Activated naive CD4-positive, alpha-beta T cell treated with Interleukin-2 at 50 U/mL for 16 hours (primary cell): ENCODE measurements around the gene MYT1.

Experiments used
- DNase-seq: peaks from one replicate; pipeline ENCODE4 v3.0.0-alpha.2; 2020

MYT1 gene

DNA sequence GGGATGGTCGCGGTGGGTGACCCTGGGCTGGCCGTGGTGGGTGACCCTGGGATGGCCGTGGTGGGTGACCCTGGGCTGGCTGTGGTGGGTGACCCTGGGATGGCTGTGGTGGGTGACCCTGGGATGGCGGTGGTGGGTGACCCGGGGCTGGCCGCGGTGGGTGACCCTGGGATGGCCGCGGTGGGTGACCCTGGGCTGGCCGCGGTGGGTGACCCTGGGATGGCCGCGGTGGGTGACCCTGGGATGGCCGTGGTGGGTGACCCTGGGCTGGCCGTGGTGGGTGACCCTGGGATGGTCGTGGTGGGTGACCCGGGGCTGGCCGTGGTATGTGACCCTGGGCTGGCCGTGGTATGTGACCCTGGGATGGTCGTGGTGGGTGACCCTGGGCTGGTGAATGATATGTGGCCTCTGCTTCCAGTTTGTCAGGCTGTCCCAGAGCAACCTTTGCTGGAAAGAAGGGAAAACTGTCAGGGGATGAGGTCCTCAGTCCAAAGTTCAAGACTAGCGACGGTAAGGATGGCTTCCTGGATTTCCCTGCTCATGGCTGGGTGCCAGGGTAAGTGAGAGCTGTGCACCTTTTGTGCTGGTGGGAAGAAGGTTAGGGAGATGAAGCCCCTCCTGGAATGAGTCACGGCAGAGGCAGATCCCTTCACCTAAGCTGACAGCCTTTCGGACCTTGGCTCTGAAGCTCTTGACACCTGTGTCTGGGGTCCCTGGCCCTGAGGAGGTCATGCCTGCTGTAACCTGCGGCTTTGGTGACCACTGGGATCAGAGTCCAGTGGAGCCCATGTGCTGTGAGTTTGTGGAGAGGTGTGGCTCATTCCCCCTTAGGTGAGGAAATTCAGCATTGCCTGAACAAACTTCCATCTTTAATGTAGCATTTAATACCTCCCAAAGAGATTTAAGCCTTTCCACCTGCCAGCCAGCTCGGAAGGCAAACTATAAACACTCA is 72.2 kb downstream of the MYT1 start:
- DNase-seq, result no peak

DNA sequence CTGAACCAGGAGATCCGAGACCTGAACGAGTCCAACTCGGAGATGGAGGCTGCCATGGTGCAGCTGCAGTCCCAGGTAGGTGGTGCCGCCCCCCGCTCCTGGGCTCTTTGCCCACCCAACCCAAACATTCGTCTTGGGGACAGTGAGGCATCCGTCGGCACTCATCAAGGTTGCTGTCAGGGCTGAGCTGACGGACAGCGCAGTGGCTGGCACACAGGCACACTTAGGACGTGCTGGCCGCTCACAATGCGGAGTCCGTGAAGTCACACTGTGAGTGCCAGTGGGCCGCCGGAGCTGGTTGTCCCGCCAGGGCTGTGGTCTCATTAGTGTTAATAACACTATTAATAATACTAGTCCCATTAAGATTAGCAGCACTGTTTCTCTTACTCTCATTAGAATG is 73.1 kb downstream of the MYT1 start:
- no peak for DNase-seq

DNA sequence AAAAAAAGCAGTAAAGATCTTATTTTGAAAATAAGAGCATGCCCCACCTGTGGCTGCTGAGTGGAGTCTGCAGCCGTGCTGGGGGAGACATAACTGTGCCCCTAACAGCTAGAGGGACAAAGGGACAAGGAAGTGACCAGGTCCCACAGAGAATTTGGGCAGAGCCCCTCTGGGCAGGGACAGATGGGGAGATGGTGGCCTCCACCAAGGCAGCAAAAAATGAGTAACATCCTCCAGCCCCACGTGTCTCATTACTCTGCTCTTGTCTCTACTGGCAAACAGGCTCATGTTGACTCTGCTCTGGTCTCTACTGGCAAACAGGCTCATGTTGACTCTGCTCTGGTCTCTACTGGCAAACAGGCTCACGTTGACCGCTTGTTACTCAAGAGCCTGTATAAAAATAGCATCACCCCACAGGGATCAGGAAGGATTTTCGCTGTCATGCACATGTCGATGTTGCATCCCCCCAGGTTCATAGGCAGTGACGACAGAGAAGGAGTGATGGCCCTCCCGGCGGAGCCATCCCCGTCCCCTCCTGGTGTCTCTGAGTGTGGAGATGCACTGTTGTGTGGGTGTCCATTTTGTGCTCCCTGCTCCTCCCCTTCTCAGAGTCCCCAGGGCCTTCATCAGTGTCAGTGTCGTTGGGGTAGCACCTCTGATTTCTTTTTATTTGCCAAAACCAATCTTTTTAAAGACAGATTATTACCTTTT is 74.0 kb downstream of the MYT1 start:
- no peak for DNase-seq

DNA sequence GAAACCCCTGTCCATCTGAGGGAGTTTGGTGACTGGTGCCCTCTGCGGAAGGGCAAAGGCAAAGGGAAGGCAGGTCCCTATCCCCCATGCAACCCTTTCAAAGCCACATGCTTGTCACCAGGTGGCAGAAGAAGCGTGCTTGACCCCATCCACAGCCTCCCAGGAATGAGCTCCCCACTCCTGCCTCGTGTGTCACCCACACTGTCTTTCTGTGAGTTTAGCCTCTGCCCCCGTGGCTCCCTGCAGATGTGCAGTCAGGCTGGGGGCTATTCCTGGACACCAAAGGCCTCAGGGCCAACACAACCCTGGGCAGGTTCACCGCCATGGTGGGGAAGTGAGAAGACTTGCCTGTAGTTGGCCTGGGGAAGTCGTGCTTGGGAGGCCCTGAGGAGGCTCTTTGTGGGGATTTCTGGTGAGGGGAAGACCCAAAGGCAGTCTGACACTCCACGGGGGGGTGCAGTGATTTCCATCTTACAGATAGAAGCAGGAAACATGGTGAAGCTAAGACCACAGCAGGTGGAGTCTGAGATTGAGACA is 74.7 kb downstream of the MYT1 start:
- DNase-seq, result no peak

DNA sequence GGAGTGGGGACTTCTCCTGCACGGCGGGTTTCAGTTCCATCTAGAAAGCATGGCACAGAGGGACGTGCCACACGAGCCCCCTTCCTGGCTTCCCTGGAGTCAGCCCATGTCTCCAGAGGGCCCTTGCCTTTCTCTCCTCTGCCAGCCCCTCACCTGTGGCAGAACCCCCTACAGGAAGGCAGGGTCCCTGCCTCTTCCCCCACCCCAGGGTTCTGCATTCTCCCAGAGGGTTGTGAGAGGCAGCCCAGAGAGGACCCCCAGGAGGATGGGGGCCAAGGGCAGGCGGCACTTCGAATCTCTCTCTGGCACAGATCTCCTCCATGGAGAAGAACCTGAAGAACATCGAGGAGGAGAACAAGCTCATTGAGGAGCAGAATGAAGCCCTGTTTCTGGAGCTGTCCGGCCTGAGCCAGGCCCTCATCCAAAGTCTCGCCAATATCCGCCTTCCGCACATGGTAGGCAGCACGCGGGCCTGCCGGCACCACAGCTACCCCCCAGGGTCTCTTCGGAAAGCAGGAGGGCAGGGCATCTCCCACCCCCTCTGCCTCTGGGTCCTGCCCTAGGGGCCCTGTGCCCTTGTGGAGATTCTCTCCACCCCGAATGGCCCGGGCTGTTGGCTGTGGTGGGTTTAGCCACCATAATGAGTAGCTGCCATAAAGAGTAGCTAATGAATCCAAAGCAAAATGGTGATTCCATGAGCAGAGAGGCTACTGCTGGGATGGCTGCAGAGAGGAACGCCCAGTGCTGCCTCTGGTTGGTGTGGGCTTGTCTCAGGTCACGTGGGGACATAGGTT is 75.4 kb downstream of the MYT1 start:
- DNase-seq, result no peak

DNA sequence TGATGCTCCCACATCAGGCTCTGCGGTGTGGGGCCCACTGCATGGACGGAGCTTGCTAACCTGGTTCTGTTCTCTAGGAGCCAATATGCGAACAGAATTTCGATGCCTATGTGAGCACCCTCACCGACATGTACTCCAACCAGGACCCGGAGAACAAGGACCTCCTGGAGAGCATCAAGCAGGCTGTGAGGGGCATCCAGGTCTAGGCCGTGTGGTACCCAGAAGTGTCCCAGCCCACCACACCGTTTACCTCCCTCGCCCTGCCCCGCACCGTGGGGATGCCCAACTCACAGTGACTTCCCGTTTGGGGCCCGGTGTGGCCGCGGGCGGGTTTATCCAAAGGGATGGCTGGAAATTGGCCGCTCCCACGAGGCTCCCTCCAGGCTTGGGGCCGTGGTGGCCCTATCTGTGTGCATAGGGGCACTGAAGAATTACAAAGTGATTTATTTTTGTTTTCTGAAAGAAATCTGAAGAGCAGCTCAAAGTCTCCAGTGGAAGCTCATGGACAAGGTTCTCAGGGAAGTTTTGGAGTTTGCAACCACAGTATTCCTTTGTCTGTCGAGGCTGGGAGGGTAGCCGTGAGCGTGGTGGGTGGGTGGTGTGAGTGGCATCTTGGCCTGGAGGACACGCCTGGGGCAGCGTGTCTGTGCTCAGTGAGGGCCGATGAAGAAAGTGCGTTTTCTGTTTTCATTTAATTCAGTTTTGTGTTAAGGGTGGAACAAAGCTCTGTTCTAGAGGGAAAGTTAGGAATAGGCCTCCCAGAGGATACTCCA is 76.2 kb downstream of the MYT1 start:
- DNase-seq, result no peak

DNA sequence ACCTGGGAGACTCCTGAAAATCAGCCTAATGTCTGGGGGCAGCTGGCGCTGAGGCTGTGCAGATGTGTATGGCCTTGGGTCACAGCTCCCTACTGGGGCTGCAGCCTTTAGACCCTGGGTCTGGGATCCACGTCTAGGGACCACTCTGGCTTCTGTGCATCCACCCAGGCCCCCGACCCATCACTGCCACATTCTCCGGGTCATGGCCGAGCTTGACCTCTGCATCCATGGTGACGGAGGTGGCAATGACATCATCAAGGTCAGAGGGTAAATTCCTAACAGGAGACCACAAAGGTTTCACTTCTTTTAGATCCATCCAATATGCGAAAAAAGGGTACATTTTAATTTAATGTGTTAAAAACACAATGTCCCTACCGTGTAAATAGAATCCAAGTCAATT is 76.8 kb downstream of the MYT1 start:
- DNase-seq, result no peak

DNA sequence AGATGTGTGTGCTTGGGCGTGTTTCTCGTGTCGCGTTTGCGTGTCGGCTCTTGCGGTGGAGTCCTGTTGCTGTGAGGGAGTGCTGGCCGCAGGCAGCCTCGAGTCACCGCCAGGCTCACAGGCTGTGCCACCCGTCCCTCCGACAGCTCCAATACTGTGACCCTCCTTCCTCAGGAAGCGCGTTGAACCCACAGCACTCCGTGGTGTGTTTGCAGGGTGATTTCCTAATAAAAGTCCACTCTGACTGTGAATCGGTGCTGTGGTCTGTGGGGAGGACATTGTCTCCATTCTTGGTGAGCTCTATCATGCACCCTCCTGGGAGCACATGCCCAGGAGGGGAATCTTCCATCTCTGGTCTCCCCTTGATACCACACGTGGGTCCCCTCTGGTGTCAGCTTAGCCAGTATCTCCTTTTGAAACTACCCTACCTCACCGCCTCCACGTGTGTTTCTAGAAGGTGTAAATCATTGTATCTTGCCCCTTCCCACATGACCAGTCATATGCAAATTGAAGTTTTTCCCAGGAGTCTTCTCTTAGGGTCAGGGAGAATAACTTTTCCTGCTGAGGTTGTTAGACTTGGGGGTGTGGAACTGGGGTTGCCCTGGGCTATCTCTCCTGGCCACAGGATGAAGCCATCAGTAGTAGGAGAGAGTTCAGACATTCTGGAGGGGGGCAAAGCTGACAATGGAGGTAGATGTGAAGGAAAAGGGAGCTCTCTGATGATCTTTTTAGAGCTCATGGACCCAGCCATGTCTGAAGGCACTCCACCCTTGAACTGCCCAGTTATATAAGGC is 77.9 kb downstream of the MYT1 start:
- no peak for DNase-seq

DNA sequence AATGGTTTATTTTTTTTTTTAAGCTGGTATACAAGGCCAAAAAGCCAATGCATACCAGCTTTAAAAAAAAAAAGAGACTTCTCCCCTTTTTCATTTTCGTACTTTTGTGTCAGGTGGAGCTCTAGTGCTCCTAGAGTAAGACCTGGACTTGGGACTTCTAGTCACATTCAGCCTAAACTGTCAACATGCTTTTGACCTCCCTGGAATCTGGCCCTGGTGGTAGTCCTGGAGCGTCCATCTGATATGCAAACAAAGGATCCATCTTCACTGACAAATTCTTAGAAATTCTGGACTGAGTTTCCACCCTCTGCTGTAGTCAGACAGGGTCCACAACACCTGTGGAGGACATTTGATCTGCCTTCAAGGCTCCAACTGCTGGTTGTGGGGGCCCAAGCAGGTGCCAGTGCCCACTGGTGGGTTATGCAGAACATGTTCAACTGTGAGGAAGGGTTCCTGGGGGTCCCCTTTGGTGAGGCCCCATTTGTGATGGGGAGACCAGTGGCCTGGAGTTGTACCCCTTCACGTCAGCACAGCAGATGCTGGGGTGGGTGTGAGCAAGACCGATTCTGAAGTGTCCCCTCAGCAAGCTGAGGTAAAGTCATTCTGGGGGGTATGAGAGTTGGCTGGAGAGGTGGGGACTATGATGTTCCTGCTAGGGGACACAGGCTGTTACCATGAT is 78.7 kb downstream of the MYT1 start:
- no peak for DNase-seq

DNA sequence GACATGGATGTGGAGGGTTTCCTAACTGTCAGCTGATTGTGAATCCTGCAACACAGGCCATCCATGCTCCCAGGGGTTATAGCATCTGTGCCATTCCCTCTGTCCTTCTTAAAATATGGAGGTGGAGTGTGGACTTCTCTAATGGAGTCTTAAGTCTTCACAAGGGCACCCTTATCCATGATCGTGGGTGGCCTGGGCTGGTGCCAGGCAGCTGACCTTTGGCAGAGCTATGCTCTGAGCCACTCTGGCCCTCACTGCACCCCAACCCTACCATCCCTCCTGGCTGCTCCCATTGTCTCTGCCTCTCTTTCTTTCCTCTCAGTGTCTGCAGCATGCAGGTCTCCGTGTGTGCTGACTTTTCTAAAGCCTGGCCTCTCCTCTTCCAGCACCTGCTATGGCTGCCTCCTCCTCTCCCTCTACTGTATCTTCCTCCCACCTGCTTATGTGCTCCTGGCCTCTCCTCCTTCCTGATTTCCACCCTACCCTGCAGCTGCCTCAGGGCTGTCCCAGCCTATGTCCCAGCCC is 80.1 kb downstream of the MYT1 start:
- DNase-seq, result no peak

DNA sequence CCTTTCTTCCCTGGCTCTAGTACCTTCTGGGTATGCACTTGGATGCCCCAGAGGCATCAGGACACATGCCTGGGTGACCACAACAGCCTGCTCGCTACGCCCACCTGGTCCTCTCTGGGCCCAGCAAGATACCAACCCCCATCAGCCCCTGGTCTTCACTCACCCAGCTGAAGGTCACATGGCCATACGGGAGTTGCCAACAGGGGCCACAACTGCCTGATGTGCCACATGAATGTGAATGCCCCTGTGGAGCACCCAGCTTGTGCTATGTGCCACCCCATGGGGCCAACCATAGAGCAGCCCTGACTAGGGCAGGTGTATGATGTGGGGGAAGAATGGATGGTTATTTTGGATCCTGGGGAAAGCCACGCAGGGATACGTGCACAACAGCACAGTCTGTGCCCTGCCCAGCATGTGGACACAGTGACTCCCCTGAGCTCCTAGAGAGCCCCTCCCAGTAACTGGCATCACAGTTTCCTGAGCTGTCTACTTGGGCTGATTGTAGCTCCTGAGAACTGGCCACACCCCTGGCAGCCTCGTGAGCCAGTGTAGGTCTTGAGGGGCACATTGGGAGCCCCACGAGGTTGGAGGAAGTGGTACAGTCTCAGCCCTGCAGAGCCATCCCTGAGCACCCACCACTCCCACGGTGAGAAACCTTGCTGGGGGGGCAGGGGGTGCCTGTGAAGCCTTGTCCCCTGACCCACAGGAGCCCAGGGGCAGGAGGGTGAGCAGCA is 80.8 kb downstream of the MYT1 start:
- no peak for DNase-seq

DNA sequence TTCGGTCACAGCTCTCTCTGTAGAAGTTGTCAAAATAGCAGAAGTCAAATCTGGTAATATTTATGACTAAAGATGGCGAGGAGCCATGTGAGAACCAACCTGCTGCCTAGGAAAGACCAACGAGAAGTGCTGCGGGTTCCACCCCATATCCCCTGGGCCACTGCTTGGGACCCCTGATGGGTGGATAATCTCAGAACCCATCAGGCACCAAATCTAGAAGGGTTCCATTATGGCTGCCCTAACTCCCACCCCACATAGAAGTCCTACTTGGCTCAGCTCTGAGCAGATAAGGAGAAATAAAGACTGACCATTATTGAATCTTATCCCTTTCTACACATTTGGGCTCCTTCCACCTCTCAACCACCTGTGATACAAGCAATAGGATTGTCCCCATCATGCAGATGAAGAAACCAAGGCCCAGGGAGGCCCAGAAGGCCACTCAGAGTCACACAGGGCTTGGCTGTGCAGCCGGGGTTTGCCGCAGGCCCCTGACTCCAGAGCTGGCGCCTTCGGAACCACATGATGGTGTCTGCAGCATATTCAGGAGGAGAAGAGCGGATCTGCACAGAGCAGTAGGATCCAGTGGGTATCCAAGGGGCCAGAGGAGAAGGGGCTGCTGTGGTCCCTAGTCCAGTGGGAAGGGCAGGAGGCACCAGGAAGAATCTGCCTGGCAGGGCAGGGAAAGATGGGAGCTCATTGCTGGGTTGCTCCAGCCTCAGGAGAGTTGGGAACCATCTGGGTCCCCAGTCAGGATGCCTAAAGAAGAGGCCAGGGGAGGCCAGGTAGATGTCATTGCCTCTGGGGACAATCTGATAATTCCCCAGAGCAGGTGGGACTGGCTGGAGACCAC is 81.7 kb downstream of the MYT1 start:
- DNase-seq, result no peak

DNA sequence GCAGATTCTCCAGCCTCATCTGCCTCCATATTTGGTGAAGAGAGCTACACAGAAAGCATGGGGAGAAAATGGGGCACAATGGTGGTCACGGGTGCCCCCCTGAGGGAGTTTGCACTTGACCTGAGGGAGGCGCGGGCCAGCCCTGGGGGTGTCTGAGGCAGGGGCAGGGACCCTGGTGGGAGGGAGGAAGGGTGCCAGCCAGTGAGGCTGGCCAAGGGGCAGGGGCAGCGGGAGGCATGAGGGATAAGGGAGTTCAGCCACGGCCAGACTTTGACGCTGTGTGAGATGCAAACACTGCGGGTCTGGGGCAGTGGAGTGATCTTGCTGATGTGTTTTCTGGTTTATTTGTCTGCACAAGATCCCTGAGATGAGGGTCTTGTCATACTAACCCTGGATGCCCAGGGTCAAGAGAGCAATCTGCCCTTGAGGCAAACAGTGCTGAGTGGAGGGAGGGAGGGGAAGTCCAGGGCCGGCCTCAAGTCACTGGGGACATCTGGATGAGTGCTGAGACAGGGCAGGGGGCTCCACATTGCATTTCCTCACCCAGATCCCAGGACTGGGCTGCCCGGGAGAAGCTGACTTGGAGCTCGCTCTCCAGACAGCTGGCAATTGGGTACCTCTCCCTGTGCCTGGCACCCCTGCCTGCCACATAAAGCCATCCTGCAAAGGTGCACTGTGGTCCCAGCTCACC is 82.5 kb downstream of the MYT1 start:
- no peak for DNase-seq

DNA sequence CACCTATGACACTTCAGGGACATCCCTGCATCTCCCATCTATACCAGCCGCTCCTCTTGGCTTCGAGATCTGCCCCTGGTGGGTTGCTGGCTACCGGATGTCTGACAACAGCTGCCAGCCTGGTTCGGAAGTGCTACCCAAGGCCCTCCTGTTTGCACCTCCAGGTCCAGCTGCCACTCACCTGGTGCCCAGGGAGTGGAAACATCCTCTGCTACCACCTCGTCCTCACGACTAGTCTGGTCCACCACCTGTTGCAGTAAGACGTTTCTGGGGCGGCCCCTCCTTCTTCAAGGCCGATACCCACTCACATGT is 83.0 kb downstream of the MYT1 start:
- no peak for DNase-seq

DNA sequence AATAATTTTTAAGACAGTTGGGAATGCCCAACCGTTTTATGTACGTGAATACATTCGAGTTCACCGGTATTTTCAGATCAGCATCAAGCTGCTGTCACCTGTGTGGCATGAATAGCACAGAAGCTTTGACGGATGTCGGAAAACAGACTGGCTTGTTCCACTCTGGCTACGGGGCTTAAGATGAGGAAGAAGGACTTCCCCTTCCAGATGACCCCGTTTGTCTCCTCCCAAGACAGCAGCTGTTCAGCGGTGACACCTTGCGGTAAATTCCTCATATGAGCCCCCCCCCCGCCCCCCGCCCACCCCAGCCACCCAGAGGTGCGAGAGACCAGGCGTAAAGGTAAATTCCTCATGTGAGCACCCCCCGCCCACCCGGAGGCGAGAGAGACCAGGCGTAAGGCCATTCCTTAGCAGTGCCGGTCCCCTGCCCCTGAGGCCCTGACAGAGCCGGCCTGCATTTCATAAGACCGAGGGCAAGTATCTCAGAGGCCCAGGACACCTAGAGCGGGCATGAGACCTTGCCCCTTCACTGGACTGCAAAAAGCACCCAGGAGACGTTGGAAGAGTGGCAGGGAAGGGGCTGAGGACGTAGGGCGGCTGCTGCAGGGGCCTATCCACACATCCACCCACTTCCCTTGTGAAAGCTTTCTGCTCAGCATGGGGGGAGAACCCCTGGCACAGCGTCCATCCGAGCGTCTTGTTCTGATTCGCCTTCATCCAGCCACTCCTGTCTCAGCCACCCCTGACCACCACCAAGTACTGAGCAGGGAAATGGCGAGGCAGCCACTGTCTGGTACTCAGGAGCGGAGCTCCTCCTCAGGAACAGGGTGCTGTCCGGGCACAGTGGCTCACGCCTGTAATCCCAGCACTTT is 84.0 kb downstream of the MYT1 start:
- no peak for DNase-seq

DNA sequence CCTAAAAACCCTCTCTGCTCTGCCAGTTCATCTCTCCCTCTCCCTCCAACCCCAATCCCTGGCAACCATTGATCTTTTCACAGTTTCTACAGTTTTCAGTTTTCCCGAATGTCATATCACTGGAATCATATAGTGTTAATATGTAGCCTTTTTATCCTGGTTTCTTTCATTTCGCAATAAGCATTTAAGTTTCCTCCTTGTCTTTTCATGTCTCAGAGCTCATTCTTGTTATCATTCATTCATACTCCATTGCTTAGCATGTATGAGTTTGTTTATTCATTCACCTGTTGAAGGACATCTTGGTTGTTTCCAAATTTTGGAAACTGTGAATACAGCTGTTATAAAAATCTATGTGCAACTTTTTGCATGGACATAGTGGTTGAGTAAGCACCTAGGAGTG is 85.8 kb downstream of the MYT1 start:
- no peak for DNase-seq

DNA sequence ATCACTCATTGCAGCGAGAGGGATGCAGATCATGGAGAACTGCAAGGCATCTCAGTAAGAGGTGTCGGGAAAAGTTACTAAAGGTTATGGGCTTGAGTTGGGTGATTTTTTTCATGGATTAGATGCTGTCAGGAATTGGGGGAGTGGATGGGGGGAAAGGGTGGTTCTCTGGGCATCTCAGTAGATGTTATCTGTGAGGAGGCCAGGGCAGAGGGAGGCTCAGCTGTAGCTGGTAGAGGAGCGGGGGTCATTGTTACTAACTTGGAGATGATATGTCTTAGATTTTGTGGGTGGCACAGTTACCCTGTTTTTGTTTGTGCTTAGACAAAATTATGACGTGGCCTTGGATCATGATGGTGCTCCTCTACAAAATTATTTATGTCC is 88.7 kb downstream of the MYT1 start:
- DNase-seq, result no peak

DNA sequence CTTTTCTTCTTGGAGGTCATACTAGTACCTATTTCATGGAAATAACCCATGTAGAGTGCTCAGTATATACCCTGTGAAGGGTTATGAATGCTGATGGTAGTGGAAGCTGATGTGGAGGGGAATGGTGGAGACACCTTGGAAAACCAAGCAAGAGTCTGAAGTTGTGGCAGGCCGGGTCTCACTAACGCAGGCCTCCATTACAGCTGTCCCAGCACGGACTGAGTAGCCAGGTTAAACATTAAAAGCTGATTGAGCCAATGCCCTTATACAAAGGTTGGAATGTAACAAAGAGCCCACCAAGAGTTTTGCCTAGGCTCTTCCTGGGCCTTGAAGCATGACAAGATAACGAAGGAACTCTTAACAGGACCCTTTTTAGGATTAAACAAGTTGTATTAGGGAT is 89.2 kb downstream of the MYT1 start:
- no peak for DNase-seq
